HEK293T (cell line): ENCODE measurements around the gene EVPL.

Experiments used
- ELF4 ChIP-seq: fragments of 450-650 bp; IDR thresholded peaks from 2 replicates; pipeline ENCODE4 v1.6.1; 2017; ENCODE audit warnings: antibody characterized with exemption
- FOXK2 ChIP-seq: fragments of 450-650 bp; IDR thresholded peaks from 2 replicates; pipeline ENCODE4 v1.6.1; 2016; ENCODE audit warnings: mild to moderate bottlenecking
- FOXM1 ChIP-seq: fragments of 450-650 bp; IDR thresholded peaks from 2 replicates; pipeline ENCODE4 v1.6.1; 2017; ENCODE audit warnings: mild to moderate bottlenecking, borderline replicate concordance
- LEF1 ChIP-seq: fragments of 450-650 bp; IDR thresholded peaks from 2 replicates; pipeline ENCODE4 v1.6.1; 2017; ENCODE audit warnings: mild to moderate bottlenecking, borderline replicate concordance
- SP1 ChIP-seq: fragments of 450-650 bp; IDR thresholded peaks from 2 replicates; pipeline ENCODE4 v1.6.1; 2017
- SUZ12 ChIP-seq: fragments of 450-650 bp; IDR thresholded peaks from 2 replicates; pipeline ENCODE4 v1.6.1; 2016; ENCODE audit warnings: mild to moderate bottlenecking
- TARDBP ChIP-seq: fragments of 450-650 bp; IDR thresholded peaks from 2 replicates; pipeline ENCODE4 v1.6.1; 2016

- TF ChIP-seq SUZ12, result no peak
- no peak for TF ChIP-seq FOXM1
- no peak for TF ChIP-seq TARDBP
- TF ChIP-seq FOXK2, result no peak
- TF ChIP-seq SP1, result no peak
- TF ChIP-seq LEF1, result no peak
- no peak for TF ChIP-seq ELF4
These were observed 12.2 kb downstream of the EVPL start for GRCh38 chr17:76014925-76015261.
